ENCODE data around the gene TXNRD1.
"Not testable (repeated sequence)": the region's sequence is repeated elsewhere in the genome, so short reads cannot be mapped to it uniquely, and the experiment has no call there.

TXNRD1 gene

DNA sequence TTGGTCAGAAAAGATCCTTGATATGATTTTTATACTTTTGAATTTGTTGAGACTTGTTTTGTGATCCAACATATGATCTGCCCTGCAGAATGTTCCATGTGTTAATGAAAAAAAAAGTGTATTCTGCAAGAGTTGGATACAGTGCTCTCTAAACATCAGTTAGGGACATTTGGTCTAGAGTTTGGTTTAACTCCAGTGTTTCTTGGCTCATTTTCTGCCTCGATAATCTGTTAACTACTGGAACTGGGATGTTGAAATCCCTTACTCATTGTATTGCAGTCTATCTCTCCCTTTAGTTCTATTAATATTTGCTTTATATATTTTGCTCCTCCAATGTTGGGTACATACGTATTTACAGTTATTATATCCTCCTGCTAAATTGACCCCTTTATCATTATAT lies 18.3 kb upstream of the TXNRD1 start:
- DNase-seq: no peak

DNA sequence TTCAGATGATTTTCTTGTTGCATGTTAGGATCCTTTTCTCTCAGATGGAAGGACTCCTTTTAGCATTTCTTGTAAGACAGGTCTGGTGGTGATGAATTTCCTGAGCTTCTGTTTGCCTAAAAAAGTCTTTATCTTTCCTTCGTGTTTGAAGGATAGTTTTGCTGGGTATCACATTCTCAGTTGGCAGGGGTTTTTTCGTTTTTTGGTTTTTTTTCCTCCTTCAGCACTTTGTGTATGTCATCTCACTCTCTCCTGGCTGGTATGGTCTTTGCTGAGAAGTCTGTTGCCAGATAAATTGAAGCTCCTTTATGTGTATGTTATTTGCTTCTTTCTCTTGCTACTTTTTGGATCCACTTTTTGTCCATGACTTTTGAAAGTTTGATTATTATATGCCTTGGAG lies 15.6 kb upstream of the TXNRD1 start:
- DNase-seq: no peak

DNA sequence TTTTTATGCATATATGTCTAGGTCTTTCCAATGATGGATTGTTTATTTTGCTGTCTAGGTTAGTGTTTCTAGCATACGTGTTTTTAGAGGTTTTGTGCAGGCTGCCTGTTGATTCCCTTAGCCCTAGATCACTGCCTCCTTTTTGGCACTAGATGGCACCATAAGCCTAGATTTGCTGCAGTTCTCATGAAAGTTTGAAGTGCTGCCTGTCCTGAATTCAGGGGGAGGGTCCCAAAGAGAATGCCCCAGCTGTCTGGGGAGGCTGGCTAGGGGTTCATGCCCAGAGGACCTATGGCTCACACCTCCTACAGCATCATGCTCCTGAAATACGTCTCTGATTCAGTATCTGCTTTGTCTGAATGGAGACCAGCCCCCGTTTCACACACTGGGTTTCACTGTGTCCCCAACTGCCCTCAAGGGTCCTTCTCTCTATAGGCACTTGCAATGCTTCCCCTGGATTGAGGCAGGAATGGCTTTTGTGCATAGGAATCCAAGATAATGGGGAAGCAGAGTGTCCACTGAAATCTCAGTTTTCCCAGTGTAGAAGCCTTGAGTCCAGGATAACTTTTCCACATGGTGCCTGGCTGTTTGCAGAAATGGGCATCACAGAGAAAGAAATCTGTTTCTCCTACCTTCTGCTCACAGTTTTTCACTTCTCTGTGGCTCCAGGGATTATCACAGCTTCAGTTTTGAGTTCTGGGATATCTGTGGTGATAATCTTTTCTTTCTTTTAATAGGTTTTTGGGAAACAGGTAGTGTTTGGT lies 14.2 kb upstream of the TXNRD1 start:
- DNase-seq: peak; percentile 40

DNA sequence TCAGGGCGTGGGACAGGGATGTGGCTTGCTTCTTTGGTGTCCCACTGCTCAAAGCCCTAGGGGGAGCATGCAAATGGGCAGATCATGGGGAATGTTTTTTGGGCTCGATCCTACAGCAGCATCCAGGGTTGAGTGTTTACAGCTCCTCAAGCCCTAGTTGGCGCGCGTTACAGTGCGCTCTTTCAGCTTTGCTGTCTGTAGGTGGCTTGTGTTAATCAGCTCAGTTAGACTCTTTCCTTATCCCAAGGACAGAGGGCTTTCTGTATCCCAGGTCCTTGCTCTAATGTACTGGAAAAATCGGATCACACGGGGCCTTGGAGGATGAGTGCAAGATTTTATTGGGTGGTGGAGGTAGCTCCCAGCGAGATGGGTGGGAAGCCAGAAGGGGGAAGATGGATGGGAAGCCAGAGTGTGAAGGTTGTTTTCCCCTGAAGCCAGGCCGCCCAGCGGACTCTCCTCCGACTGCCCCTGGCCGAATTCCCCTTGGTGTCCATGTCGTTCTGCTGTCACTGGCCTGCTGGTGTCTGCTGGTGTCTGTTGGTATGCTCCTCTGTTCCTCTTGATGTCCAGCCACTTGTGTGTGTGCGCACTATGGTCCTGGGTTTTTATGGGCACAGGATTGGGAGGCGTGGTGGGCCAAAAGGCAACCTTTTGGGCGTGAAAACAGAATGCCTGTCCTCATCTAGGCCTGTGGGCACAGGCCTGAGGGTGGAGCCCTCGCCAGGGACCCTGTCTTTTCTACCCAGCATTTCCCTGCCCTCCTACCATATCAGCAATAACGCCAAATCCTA lies 10.7 kb upstream of the TXNRD1 start:
- DNase-seq: no peak

DNA sequence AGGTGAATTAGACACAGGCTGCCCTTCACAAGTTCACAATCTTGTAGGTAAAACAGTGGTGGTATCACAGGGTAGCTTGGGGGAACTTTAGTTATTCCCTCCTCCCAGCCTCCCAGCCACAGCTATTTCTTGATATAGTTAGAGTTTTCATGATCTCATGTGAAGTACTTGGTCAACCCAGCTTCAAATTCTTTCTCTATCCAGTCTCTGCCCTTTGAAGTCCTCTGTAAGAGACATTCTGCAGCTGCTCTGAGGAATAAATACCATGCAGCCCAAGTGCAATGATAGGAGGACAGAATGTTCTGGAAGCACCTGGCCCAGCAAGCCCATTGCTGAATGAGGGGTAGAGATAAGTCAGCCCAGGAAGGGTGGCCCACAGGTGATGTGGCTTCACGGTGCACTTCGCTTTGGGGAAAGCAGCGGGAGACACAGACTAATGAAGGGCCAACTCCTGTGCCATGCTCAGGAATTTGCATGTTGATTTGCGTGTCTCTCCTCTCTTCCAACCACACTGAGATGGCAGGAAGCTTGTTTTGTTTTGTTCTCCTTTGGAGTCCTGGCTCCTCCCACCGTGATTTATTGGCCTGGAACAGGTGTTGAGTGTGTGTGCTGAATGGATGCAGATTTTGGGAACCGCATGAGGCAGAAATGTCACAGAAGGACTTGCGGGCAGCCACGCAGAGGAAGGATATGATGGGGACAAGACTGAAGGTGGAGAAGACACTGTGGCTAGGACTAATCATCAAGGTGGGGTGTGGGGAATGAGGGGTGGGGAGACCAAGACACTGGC lies 8.0 kb upstream of the TXNRD1 start:
- DNase-seq: no peak

DNA sequence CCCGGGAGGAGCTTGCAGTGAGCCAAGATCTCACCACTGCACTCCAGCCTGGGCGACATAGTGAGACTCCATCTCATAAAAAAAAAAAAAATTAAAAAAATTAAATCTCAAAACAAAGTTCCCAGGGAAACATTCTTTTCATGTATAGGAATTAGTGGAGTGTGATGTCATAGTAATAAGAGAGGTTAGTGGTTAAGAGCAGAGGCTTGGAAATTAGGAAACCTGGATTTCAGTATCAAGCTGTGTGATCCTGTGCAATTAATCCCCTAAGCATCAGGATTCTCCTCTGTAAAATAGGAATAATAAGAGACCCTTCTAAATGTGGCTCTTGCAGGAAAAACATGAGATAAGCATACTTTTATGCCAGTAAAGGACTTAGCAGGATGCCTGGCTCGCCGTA lies 3.1 kb upstream of the TXNRD1 start:
- DNase-seq: no peak

- DNase-seq: peak; percentile 44
Measured at GRCh38 chr12:104213952-104214351, 1.6 kb upstream of the TXNRD1 start.

DNA sequence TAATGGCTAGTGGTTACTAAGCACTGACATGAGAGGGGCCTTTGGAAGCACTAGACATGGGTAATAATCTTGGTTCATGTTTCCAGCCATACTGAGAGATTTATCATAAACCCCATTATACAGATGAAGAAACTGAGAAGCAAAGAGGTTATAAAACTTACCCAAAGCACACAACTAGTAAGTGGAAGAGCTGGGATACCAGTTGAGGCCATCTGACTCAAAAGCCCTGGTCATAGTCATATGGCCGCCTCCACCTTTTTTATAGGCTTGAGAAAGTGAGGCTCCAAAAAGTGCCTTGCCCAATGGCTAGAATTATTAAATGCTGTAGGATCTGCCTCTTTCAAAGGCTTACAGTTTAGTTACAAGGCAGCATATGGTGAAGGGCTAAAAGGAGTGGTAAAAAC lies 944 bp downstream of the TXNRD1 start:
- no peak for DNase-seq

DNA sequence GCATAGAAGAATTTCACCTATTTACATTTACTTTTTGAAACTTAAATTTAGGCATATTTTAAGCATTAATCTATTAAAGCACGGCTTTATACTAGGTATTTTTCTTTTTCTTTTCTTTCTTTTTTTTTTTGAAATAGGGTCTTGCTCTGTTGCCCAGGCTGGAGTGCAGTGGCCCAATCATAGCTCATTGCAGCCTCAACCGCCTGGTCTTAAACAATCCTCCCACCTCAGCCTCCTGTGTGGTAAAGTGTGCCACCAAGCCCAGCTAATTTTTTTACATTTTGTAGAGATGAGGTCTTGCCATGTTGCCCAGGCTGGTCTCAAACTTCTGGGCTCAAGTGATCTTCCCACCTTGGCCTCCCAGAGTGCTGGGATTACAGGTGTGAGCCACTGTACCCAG lies 2.9 kb downstream of the TXNRD1 start:
- DNase-seq: not testable (repeated sequence)

- no peak for DNase-seq
Measured at GRCh38 chr12:104218935-104219334, 3.4 kb downstream of the TXNRD1 start.

DNA sequence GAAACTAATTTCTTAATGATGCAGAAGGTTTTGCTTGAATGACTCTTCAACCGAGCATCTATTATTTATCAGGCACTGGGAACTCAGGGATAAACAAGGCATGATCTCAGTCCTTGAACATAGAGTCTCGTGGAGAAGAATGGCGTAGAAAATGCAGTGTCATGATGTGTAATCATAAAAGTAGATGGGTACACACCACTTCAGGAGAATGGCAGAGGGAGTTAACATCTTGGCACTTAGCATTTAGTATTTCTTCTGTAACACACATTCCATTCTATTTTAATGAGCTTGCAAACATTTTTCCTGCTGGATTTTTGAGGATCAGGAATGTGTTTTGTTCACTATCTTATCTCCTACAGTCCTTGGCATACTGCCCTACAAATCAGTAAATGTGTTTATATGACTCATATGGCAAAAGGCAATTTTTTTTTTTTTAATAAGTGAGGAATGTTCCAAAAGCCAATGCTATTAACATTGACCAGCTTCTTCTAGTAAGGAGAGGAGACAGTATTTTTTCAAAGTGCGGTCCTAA lies 3.8 kb downstream of the TXNRD1 start:
- DNase-seq: peak; percentile 37

- DNase-seq: peak; percentile 79
Measured at GRCh38 chr12:104219908-104220404, 4.4 kb downstream of the TXNRD1 start.

GRCh38 chr12:104220931-104221330 lies 5.4 kb downstream of the TXNRD1 start:
- no peak for DNase-seq

DNA sequence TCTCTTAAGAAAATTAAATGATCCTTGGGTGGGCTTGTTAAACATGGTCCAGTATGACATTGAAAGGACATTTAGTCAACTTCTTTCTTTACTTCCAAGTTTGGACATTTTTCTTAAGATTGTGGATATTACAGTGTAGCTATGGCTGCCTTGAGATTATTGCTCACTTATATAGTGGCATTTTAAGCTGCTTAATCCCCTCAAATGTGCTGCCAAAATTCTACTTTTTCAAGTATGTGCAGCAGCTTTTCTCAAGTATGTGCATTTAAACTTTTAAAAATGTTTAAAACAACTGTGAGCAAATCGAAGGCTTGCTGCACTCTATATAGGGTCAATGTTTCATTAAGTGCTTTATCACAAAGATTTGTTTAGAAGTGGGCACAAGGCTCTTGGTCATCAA lies 7.4 kb downstream of the TXNRD1 start:
- no peak for DNase-seq

DNA sequence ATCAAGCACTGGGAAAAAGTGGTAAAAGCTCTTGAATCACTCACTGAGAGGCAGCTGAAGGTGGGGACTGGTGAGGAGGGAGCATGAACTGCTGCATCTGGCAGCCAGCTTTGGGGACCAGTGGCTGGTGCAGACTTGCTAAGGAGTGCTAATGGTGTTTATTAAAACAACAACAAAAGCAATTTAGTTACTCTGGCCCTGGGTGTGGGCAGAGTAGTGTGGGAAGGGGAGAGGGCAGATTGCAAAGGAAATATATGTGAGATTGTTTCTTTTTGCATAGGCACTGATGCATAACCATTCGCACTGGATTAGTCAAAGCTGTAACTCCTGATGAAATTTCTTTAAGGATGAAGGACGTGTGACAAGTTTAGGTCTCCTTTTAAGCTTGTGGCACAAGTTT lies 8.1 kb downstream of the TXNRD1 start:
- DNase-seq: no peak

GRCh38 chr12:104226672-104227071 lies 11.1 kb downstream of the TXNRD1 start:
- no peak for DNase-seq

DNA sequence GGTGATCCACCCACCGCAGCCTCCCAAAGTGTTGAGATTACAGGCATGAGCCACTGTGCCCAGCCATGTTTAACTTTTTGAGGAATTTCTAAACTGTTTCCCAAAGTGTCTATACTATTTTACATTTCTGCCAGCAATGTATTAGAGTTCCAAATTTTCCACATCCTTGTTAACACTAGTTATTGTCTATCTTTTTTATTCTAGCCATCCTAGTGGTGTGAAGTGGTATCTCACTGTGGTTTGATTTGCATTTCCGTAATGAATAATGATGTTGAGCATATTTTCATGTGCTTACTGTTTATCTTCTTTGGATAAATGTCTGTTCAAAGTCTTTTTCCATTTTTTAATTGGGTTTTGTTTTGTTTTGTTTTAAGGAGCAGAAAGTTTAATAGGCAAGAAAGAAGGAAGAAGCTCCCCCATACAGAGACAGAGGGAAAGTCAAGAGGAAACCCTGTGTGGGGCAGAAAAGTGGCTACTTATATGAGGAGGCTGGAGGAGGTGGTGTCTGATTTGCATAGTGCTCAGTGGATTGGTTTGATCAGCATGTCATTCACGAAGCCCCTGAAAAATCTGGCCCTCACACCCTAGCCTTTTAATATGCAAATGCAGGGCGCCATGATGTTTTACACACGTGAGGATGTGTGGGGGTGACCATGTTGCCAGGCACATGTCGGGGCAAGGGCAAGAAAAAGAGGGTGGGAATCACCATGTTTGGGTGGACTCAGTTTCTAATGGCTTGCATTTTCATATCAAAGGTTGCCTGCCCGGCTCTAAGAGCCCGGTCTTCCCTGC lies 14.9 kb downstream of the TXNRD1 start:
- no peak for DNase-seq

GRCh38 chr12:104232609-104233280 lies 17.2 kb downstream of the TXNRD1 start:
- DNase-seq: no peak

GRCh38 chr12:104234926-104235499 lies 19.4 kb downstream of the TXNRD1 start:
- no peak for DNase-seq

DNA sequence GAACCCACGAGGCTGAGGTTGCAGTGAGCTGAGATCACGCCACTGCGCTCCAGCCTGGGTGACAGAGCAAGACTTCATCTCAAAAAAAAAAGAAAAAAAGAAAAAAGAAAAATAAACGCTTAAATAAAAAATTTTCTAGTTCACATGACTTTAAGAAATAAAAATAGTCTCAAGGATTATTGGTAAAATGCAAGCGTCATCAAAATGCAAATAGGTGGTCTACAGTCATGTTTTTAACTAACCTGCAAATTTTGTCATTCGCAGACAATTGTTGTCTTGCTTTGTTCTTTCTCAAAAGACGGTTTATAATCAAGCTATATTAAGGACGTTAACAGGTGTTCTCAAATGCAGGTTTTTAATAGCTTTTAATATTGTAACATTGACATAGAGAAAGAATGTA lies 22.4 kb downstream of the TXNRD1 start:
- no peak for DNase-seq

DNA sequence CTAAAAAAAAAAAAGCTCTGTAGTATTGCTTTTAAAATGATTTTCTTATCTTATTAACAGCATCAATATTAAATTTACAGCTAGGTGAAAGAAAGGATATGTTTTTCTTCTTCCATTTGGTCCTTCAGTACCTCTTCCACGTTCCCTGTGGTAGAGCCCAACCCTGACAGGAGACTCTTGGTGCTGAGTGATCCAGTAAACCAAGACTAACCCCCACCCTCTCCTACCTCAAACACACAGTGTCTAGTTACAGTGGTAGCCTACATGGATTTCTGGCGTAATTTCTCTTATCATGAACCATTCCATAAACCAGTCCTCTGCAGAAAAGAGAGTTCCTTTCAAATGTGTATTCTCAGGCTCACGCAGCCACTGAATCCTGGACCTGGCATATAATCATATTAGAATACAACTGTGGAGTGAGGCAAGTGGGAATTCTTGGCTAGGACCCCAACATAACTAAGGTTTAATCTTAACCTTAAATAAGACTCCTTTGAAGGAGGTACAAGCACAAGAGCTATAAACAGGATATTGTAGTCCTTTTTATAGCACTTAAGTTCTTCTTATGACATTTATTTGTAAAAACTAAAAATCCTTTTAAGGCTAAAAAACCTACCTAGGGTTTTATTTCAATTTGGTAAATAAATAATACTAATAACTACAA lies 27.1 kb downstream of the TXNRD1 start:
- no peak for DNase-seq
